Measurements from ENCODE around the gene SNCAIP. TPM values are rescaled to one million over a fixed set of nuclear protein-coding genes. Genes with fewer than 3 reads are reported as not detected.

The SNCAIP gene
- total RNA-seq, 2 donors from 2014 or later, result 8.1 to 9.5 TPM

DNA sequence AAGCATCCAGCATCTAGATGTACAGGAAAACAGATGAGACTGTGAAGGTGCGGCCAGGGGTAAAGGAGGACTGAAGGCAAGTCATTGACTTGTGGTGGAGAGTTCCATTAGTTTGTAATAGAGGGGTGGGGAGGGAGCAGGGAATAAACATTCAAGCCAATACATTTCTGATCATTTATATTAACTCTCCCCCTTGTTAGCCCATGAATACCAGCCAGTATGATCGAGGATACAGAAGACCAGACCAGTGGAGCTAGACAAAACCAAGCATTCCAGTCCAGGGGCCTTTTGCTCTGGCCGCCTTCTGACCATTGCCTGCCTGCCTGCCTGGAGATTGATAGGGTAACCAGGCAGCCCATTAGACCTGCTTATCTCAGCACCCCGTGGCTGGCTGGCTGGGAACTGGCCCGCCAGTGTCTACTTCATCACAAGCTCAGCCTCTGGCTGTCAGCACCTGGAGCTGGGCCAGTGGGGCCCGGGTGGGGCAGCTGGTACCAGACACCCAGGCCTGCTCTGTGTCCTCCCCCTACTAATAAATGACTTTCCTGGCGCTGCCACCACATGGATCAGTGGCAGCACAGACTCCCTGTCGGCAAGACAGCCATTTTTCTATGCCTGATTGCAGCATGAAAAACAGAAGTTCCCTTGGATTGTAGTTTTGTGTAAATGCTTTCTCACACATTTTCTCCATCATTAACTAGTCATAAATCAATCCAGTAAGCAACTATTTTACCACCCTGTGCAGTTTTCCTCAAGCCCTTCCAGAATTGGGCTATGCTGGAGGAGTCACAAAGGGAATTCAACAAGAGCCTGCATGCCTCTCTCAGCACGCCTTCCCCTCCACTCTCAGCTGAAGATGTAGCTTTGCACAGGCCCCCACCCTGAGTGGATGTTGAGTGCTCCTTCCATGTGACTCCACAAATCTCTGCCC is 181.3 kb downstream of the SNCAIP start:
- no peak for DNase-seq (ENCODE audit: low spot score)
- H3K36me3 ChIP-seq, result no peaks in the 10 kb centered on the region
- no peak overlapping the region for H3K4me3 ChIP-seq
- no peak overlapping the region for H3K27ac ChIP-seq
- no peaks in the 10 kb centered on the region for H3K4me1 ChIP-seq
- no peaks in the 10 kb centered on the region for H3K9me3 ChIP-seq
- TF ChIP-seq, protein P1, sequence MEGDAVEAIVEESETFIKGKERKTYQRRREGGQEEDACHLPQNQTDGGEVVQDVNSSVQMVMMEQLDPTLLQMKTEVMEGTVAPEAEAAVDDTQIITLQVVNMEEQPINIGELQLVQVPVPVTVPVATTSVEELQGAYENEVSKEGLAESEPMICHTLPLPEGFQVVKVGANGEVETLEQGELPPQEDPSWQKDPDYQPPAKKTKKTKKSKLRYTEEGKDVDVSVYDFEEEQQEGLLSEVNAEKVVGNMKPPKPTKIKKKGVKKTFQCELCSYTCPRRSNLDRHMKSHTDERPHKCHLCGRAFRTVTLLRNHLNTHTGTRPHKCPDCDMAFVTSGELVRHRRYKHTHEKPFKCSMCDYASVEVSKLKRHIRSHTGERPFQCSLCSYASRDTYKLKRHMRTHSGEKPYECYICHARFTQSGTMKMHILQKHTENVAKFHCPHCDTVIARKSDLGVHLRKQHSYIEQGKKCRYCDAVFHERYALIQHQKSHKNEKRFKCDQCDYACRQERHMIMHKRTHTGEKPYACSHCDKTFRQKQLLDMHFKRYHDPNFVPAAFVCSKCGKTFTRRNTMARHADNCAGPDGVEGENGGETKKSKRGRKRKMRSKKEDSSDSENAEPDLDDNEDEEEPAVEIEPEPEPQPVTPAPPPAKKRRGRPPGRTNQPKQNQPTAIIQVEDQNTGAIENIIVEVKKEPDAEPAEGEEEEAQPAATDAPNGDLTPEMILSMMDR (IDR thresholded peaks at IDR 0.05), result no peak
- no peaks in the 10 kb centered on the region for H3K27me3 ChIP-seq

DNA sequence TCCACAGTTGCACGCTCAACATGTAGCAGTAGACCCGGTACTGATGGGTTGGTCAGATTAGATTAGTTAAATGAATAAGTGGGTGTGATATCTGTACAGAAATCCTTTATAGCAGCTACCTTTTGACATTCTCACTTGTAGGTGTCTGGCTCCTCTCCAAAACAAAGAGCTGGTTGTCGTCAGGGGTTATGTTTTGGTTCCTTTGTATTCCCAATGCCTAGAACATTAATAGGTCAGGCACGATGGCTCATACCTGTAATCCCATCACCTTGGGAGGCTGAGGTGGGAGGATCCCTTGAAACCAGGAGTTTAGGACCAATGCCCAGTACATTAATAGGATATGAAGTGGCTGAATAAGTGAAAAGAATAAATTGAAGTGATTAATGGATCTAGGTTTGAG is 182.1 kb downstream of the SNCAIP start:
- Histone ChIP-seq H3K27ac (no peak overlapping the region), H3K27me3 (no peaks in the 10 kb centered on the region), H3K36me3 (no peaks in the 10 kb centered on the region), H3K9me3 (no peaks in the 10 kb centered on the region), H3K4me3 (no peak overlapping the region), H3K4me1 (no peaks in the 10 kb centered on the region)
- TF ChIP-seq, protein P1 (IDR thresholded peaks at IDR 0.05), result no peak
- no peak for DNase-seq (ENCODE audit: low spot score)

DNA sequence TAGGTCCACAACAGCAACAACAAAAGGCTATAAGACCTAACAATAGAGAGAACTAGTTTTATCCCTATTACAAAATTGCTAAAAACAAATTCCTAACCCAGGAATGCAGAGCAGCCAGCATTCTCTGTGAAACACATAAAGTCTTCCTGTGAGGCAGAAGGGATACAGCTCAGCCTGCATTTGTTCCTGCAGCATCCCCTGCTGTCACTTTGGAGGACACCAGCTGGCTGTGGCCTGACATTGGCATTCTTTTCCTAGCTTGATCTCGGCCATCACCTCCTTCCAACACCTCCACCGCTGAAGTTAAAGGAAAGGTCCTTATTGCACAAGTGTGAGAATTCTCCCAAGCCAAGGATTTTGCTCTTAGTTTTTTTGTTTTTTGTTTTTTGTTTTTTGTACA is 186.1 kb downstream of the SNCAIP start:
- Histone ChIP-seq H3K36me3 (no peaks in the 10 kb centered on the region), H3K27ac (no peak overlapping the region), H3K4me1 (peaks cover 0 to 5% of the 10 kb centered on the region in 2 donors), H3K4me3 (no peak overlapping the region), H3K9me3 (no peaks in the 10 kb centered on the region), H3K27me3 (no peaks in the 10 kb centered on the region)
- TF ChIP-seq, protein P1 (IDR thresholded peaks at IDR 0.05), result peak in 1 of 2 donors; percentile 51
- no peak for DNase-seq (ENCODE audit: low spot score)

DNA sequence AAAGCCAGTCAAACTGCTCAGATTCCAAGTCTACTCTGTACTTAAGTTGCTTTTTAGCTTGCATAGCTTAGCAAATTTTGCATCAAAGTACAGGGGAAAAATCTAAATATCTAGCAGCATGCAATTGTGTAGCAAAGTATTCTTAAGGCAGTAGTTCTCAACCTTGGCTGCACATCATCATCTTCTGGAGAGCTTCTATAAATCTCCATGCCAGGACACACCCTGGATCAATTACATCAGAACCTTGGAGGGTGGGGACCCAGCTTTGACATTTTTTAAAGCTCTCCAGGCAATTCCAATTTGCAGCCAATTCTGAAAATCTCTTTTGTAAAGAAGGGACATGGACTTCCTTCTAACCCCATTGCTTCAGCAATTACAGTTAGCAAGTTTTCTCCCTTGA is 187.5 kb downstream of the SNCAIP start:
- peaks cover 0 to 5% of the 10 kb centered on the region in 2 donors for H3K4me1 ChIP-seq
- H3K9me3 ChIP-seq, result no peaks in the 10 kb centered on the region
- no peak for DNase-seq (ENCODE audit: low spot score)
- H3K27me3 ChIP-seq, result no peaks in the 10 kb centered on the region
- no peak overlapping the region for H3K27ac ChIP-seq
- no peaks in the 10 kb centered on the region for H3K36me3 ChIP-seq
- H3K4me3 ChIP-seq, result no peak overlapping the region
- TF ChIP-seq, protein P1 (IDR thresholded peaks at IDR 0.05), result no peak

DNA sequence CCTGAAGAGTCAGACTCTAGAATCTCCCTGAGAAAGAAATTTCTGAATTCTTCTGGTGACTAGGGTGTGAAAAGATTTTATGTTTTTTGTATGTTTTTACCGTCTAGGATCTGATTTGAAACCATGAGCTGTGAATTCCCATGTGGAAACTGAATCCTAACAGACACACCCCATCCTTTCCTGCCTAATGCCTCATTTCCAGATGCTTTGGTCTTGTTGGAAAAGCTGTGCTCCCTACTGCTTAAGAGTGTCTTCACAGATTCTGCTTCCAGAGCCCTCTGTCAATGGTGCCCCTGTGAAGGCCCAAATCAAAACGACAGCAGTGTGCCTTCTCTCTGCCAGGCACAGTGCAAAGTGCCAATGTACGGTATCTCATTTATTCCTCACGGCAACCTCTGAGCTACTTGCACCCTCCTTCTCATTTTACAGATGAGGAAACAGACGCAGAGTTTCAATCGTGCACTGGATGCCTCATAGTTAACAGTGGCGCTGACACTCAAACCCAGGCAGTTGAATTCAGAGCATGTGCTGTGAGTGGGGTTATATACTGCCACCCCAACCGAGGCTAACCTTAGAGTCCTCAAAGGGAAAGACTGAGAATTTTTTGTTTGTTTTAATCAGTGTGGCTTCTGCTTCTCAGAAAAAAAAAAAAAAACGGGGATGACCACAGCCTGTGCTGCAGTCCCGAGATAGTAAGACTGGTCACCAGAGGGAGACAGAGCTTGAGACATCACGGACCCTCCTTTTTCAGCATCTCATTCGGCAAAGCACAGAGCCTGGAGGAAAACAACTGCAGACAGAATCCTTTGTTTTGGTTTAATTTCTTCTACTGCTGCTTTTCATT is 188.4 kb downstream of the SNCAIP start:
- Histone ChIP-seq H3K36me3 (no peaks in the 10 kb centered on the region), H3K4me1 (peaks cover 0 to 5% of the 10 kb centered on the region in 2 donors), H3K27me3 (no peaks in the 10 kb centered on the region), H3K4me3 (no peak overlapping the region), H3K9me3 (no peaks in the 10 kb centered on the region), H3K27ac (peak overlapping the region in 1 of 2 donors; percentile 30)
- TF ChIP-seq, protein P1 (IDR thresholded peaks at IDR 0.05), result peak; percentile 20 to 63
- DNase-seq (ENCODE audit: low spot score), result no peak

Data from right atrium auricular region (tissue), 2 donors.